DND-41 (cell line): ENCODE results near the gene CCNI2.

Experiments
- CTCF ChIP-seq: IDR thresholded peaks from 2 replicates; pipeline ENCODE4 v1.5.1; 2012; ENCODE audit warnings: borderline replicate concordance, low read length, moderate library complexity, mild to moderate bottlenecking; ENCODE audit not compliant: poor library complexity, severe bottlenecking; ENCODE audit errors: extremely low read depth
- EZH2 ChIP-seq: IDR thresholded peaks from 3 replicates; pipeline ENCODE4 v1.6.1; 2012; ENCODE audit warnings: borderline replicate concordance, low read depth, mild to moderate bottlenecking, moderate library complexity, low read length, inconsistent platforms; ENCODE audit not compliant: severe bottlenecking

GRCh38 chr5:132778856-132779255 is 31.6 kb downstream of the CCNI2 start:
- no peak for TF ChIP-seq CTCF
- no peak for TF ChIP-seq EZH2
